ENCODE measurements around the gene EXOC4. TPM values are rescaled to one million over a fixed set of nuclear protein-coding genes. Genes with fewer than 3 reads are reported as not detected.

The EXOC4 gene
- total and polyA plus RNA-seq, 2 donors from 2014 or later = 22.8 to 78.7 TPM

DNA sequence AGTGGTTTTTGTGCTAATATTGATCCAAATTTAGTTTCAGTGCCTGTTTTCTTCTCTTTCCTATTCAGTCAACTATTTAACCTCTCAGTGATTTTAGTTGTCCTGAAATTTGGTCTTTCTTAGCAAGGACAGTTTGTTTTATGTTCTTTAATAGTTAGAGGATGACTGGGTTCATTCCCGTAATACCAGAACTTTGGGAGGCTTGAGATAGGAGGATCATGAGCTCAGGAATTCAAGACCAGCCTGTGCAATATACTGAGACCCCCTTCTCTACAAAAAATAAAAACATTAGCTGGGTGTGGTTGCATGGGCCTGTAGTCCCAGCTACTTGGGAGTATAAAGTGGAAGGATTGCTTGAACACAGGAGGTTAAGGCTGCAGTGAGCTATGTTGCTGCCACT is 148.3 kb downstream of the EXOC4 start:
- Histone ChIP-seq H3K9ac (ENCODE audit: low read length in 3 of 3) (no peak overlapping the region), H3K27ac (ENCODE audit: low read depth in 2 of 2, low read length in 2 of 2) (no peak overlapping the region), H3K27me3 (ENCODE audit: control insufficient read depth, insufficient read depth, low read length) (no peaks in the 10 kb centered on the region), H3K36me3 (ENCODE audit: control insufficient read depth in 2 of 3, insufficient read depth in 3 of 3, low read length in 3 of 3) (no peaks in the 10 kb centered on the region), H3K9me3 (ENCODE audit: control insufficient read depth in 2 of 3, insufficient read depth in 1 of 3, low read length in 3 of 3) (no peaks in the 10 kb centered on the region), H3K4me1 (ENCODE audit: control insufficient read depth in 2 of 3, insufficient read depth in 2 of 3, low read depth in 1 of 3, low read length in 3 of 3) (no peaks in the 10 kb centered on the region), H3K4me3 (ENCODE audit: low read length in 3 of 3) (no peak overlapping the region)
- intact Hi-C loops (cut with DNase I) = no loop called here
- DNase-seq (no peak), FAIRE-seq (no peak)
- TF ChIP-seq, protein P1, sequence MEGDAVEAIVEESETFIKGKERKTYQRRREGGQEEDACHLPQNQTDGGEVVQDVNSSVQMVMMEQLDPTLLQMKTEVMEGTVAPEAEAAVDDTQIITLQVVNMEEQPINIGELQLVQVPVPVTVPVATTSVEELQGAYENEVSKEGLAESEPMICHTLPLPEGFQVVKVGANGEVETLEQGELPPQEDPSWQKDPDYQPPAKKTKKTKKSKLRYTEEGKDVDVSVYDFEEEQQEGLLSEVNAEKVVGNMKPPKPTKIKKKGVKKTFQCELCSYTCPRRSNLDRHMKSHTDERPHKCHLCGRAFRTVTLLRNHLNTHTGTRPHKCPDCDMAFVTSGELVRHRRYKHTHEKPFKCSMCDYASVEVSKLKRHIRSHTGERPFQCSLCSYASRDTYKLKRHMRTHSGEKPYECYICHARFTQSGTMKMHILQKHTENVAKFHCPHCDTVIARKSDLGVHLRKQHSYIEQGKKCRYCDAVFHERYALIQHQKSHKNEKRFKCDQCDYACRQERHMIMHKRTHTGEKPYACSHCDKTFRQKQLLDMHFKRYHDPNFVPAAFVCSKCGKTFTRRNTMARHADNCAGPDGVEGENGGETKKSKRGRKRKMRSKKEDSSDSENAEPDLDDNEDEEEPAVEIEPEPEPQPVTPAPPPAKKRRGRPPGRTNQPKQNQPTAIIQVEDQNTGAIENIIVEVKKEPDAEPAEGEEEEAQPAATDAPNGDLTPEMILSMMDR (IDR thresholded peaks at IDR 0.05; ENCODE audit: borderline replicate concordance, extremely low read depth, insufficient read depth) = no peak

DNA sequence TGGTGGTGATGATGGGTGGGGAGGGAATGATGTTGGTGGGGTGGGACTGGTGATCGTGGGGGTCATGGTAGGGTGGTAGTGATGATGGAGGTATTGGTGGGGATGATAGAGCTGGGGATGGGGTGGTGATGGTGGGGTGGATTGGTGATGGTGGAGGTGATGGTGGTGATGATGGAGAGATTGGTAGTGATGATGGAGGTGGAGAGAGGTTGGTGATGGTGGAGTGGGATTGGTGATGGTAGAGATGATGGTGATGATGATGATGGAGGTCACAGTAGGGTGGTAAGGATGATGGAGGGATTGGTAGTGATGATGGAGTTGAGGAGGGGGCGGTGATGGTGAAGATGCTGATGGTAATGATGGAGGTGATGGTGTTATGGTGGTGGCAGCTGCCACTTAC is 155.3 kb downstream of the EXOC4 start:
- peaks cover 0 to 5% (median 0%) of the 10 kb centered on the region in 3 donors for H3K4me1 ChIP-seq (ENCODE audit: control insufficient read depth in 2 of 3, insufficient read depth in 2 of 3, low read depth in 1 of 3, low read length in 3 of 3)
- no peak overlapping the region for H3K4me3 ChIP-seq (ENCODE audit: low read length in 3 of 3)
- H3K36me3 ChIP-seq (ENCODE audit: control insufficient read depth in 2 of 3, insufficient read depth in 3 of 3, low read length in 3 of 3) = no peaks in the 10 kb centered on the region
- intact Hi-C loops (cut with DNase I) = no loop called here
- no peak overlapping the region for H3K9ac ChIP-seq (ENCODE audit: low read length in 3 of 3)
- FAIRE-seq (no peak), DNase-seq (no peak)
- H3K9me3 ChIP-seq (ENCODE audit: control insufficient read depth in 2 of 3, insufficient read depth in 1 of 3, low read length in 3 of 3) = no peaks in the 10 kb centered on the region
- TF ChIP-seq, protein P1 (IDR thresholded peaks at IDR 0.05; ENCODE audit: borderline replicate concordance, extremely low read depth, insufficient read depth) = no peak
- H3K27me3 ChIP-seq (ENCODE audit: control insufficient read depth, insufficient read depth, low read length) = no peaks in the 10 kb centered on the region
- no peak overlapping the region for H3K27ac ChIP-seq (ENCODE audit: low read depth in 2 of 2, low read length in 2 of 2)

DNA sequence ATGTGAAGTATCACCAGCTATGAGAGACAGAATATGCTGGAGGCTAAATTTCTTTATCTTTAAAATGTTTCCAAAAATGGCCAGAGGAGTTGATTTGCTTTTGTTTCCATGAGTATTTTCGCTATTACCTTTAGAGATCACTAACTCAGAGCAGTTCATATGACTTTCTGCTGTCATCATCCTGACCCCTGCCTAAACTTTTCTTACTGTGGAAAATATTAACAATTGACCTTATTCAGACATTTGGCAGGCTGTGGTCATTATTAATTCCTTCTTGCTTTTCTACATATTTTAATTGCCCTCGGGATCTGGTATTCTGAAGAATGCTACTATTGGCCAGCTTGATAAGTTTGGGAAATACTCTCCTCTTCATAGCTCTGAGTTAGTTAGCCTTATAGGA is 156.5 kb downstream of the EXOC4 start:
- Histone ChIP-seq H3K9ac (ENCODE audit: low read length in 3 of 3) (no peak overlapping the region), H3K36me3 (ENCODE audit: control insufficient read depth in 2 of 3, insufficient read depth in 3 of 3, low read length in 3 of 3) (no peaks in the 10 kb centered on the region), H3K4me1 (ENCODE audit: control insufficient read depth in 2 of 3, insufficient read depth in 2 of 3, low read depth in 1 of 3, low read length in 3 of 3) (peaks cover 0 to 5% (median 0%) of the 10 kb centered on the region in 3 donors), H3K27ac (ENCODE audit: low read depth in 2 of 2, low read length in 2 of 2) (no peak overlapping the region), H3K4me3 (ENCODE audit: low read length in 3 of 3) (no peak overlapping the region), H3K27me3 (ENCODE audit: control insufficient read depth, insufficient read depth, low read length) (no peaks in the 10 kb centered on the region), H3K9me3 (ENCODE audit: control insufficient read depth in 2 of 3, insufficient read depth in 1 of 3, low read length in 3 of 3) (no peaks in the 10 kb centered on the region)
- TF ChIP-seq, protein P1 (IDR thresholded peaks at IDR 0.05; ENCODE audit: borderline replicate concordance, extremely low read depth, insufficient read depth) = no peak
- DNase-seq (no peak), FAIRE-seq (no peak)
- intact Hi-C loops (cut with DNase I) = no loop called here

DNA sequence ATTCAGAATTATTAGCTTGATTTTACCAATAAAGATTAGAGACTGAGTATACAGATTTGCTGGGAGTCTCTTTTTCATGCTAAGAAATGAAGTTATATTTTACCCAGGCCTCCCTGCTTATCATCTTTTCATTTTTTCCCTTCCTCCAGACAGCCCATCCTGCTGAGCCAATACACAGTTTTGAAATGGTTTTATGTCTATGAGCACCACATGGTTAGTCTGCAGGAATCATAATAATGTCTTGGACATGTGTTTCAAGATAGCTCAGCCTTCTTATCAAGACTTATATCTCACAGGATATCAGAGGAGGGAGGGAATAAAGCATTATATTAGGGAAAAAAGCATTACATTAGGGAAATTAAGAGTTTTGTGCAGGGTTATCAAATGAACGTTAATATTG is 157.1 kb downstream of the EXOC4 start:
- Histone ChIP-seq H3K9me3 (ENCODE audit: control insufficient read depth in 2 of 3, insufficient read depth in 1 of 3, low read length in 3 of 3) (no peaks in the 10 kb centered on the region), H3K9ac (ENCODE audit: low read length in 3 of 3) (no peak overlapping the region), H3K27ac (ENCODE audit: low read depth in 2 of 2, low read length in 2 of 2) (no peak overlapping the region), H3K4me3 (ENCODE audit: low read length in 3 of 3) (no peak overlapping the region), H3K27me3 (ENCODE audit: control insufficient read depth, insufficient read depth, low read length) (no peaks in the 10 kb centered on the region), H3K36me3 (ENCODE audit: control insufficient read depth in 2 of 3, insufficient read depth in 3 of 3, low read length in 3 of 3) (no peaks in the 10 kb centered on the region), H3K4me1 (ENCODE audit: control insufficient read depth in 2 of 3, insufficient read depth in 2 of 3, low read depth in 1 of 3, low read length in 3 of 3) (peaks cover 0 to 5% (median 0%) of the 10 kb centered on the region in 3 donors)
- TF ChIP-seq, protein P1 (IDR thresholded peaks at IDR 0.05; ENCODE audit: borderline replicate concordance, extremely low read depth, insufficient read depth) = no peak
- intact Hi-C loops (cut with DNase I) = no loop called here
- DNase-seq (no peak), FAIRE-seq (no peak)

Measured in kidney (tissue), 14 donors.